Measurements from ENCODE around the gene PPP3R1.

GRCh38 chr2:68241732-68242131, 10.6 kb downstream of the PPP3R1 start:
- TF ChIP-seq CTCF (conservative IDR thresholded peaks at IDR 0.05; ENCODE audit: low read length) (no peak), EZH2phosphoT487 (IDR thresholded peaks at IDR 0.05; ENCODE audit: borderline replicate concordance) (no peak)
